B cell (primary cell): ENCODE data around the gene TMEM81. TPM values are rescaled to one million over a fixed set of nuclear protein-coding genes. Genes with fewer than 3 reads are reported as not detected.

Experiments
- ATAC-seq: fragments of 200-7000 bp; cut with Tn5 transposase; one replicate; pipeline ENCODE4 v1.10.0; 2021; ENCODE audit warnings: low read depth, mild to moderate bottlenecking, moderate number of reproducible peaks, moderate library complexity
- CTCF ChIA-PET: fragments of 350-600 bp; sonication (Branson Sonifier 250); formaldehyde crosslinking; loops from one replicate; lab custom pipeline; 2021; ENCODE audit warnings: antibody characterized with exemption, inconsistent platforms; lab: Charles Lee
- POLR2A ChIA-PET: fragments of 350-600 bp; sonication (Branson Sonifier 250); formaldehyde crosslinking; loops from one replicate; lab custom pipeline; 2021; ENCODE audit warnings: antibody characterized with exemption; lab: Charles Lee
- DNase-seq: peaks from one replicate; pipeline ENCODE4 v3.0.0; 2013
- H2AFZ ChIP-seq: 2 replicates; pipeline ENCODE4 v1.6.1; 2012; ENCODE audit warnings: mild to moderate bottlenecking, low read depth, low read length; ENCODE audit not compliant: insufficient read depth, poor library complexity, severe bottlenecking
- H3K27ac ChIP-seq, 2 donors: 1 replicate in 1 of 2; 2 replicates in 1 of 2; pipeline ENCODE4 v1.5.1; 2012 to 2013; ENCODE audit warnings: low read length in 2 of 2, mild to moderate bottlenecking in 2 of 2, moderate library complexity in 1 of 2
- H3K27me3 ChIP-seq, 4 experiments: fragments of 200-600 bp in 1 of 4; sonication (generic) in 1 of 4; replicated peaks in 1 of 4; 1 replicate in 2 of 4; 2 replicates in 2 of 4; pipeline versions ENCODE4 v1.6.1 to v1.7.0; 2013 to 2016; ENCODE audit warnings: low read length in 3 of 4, mild to moderate bottlenecking in 2 of 4, mixed read lengths in 1 of 4, moderate library complexity in 1 of 4; ENCODE audit not compliant: insufficient read depth in 4 of 4, control insufficient read depth in 3 of 4; ENCODE audit errors: control extremely low read depth in 1 of 4
- H3K36me3 ChIP-seq, 2 experiments: replicated peaks in 1 of 2; 1 replicate in 1 of 2; 2 replicates in 1 of 2; pipeline versions ENCODE4 v1.6.1 to v1.7.1; 2013; ENCODE audit warnings: low read length in 1 of 2; ENCODE audit not compliant: insufficient read depth in 2 of 2, control insufficient read depth in 1 of 2; ENCODE audit errors: control extremely low read depth in 1 of 2, extremely low read depth in 1 of 2
- H3K4me1 ChIP-seq, 2 donors: fragments of 200-600 bp in 1 of 2; sonication (generic) in 1 of 2; 1 replicate in 1 of 2; 2 replicates in 1 of 2; pipeline versions ENCODE4 v1.5.1 to v1.6.1; 2013 to 2017; ENCODE audit warnings: low read length in 2 of 2; ENCODE audit not compliant: control insufficient read depth in 2 of 2, insufficient read depth in 2 of 2
- H3K4me2 ChIP-seq: replicated peaks from 2 replicates; pipeline ENCODE3; 2012; ENCODE audit warnings: mild to moderate bottlenecking, low read depth, low read length; ENCODE audit not compliant: poor library complexity, severe bottlenecking
- H3K4me3 ChIP-seq, 5 experiments: fragments of 200-600 bp in 1 of 5; sonication (generic) in 1 of 5; 1 replicate in 3 of 5; 2 replicates in 2 of 5; pipeline versions ENCODE4 v1.5.1 to v1.7.0; 2011 to 2016; ENCODE audit warnings: low read length in 4 of 5, mild to moderate bottlenecking in 4 of 5, low read depth in 2 of 5, control low read depth in 1 of 5, moderate library complexity in 1 of 5; ENCODE audit not compliant: insufficient read depth in 1 of 5; ENCODE audit errors: control extremely low read depth in 1 of 5, extremely low read depth in 1 of 5
- H3K79me2 ChIP-seq: fragments of 200-600 bp; sonication (generic); one replicate; pipeline ENCODE4 v1.6.0; 2016; ENCODE audit warnings: low read length; ENCODE audit not compliant: control insufficient read depth, insufficient read depth
- H3K9ac ChIP-seq: fragments of 200-600 bp; sonication (generic); 2 replicates; pipeline ENCODE4 v1.6.1; 2017; ENCODE audit warnings: mild to moderate bottlenecking, low read length, moderate library complexity
- H3K9me3 ChIP-seq, 3 donors: one replicate each; pipeline versions ENCODE4 v1.6.1 to v1.7.1; 2013; ENCODE audit warnings: low read length in 2 of 3; ENCODE audit not compliant: control insufficient read depth in 2 of 3, insufficient read depth in 1 of 3; ENCODE audit errors: control extremely low read depth in 1 of 3
- H4K20me1 ChIP-seq: 2 replicates; pipeline ENCODE4 v1.6.0; 2012; ENCODE audit warnings: mild to moderate bottlenecking, low read length; ENCODE audit not compliant: insufficient read depth, control insufficient read depth, poor library complexity, severe bottlenecking
- H3K27ac Mint-ChIP-seq: one replicate; pipeline ENCODE4 v1.8.0; 2021; ENCODE audit warnings: mixed read lengths
- H3K27me3 Mint-ChIP-seq: one replicate; pipeline ENCODE4 v1.8.0; 2021; ENCODE audit warnings: mixed read lengths
- H3K4me1 Mint-ChIP-seq: one replicate; pipeline ENCODE4 v1.8.0; 2021; ENCODE audit warnings: mixed read lengths
- H3K4me3 Mint-ChIP-seq: one replicate; pipeline ENCODE4 v1.8.0; 2021; ENCODE audit warnings: mixed read lengths
- H3K9me3 Mint-ChIP-seq: one replicate; pipeline ENCODE4 v1.8.0; 2022; ENCODE audit warnings: mixed read lengths; ENCODE audit not compliant: insufficient read depth
- CTCF ChIP-seq: fragments of 200-600 bp; IDR thresholded peaks from one replicate; pipeline ENCODE4 v1.8.0; 2022; ENCODE audit warnings: antibody characterized with exemption, mild to moderate bottlenecking
- EZH2 ChIP-seq: IDR thresholded peaks from 2 replicates; pipeline ENCODE4 v1.6.1; 2012; ENCODE audit warnings: borderline replicate concordance, low read depth, mild to moderate bottlenecking, moderate library complexity, low read length; ENCODE audit not compliant: insufficient read depth, poor library complexity, severe bottlenecking
- WGBS: methylation state at CpG from one replicate; pipeline ENCODE4 v1.1.5; 2013; ENCODE audit warnings: missing lambda C conversion rate; ENCODE audit not compliant: insufficient coverage; 5-methylcytosine and 5-hydroxymethylcytosine counted together
- intact Hi-C: fragments of 100-400 bp; cut with micrococcal nuclease; formaldehyde crosslinking; loops from one replicate; pipeline ENCODE4 v1.10.0; 2022
- polyA plus RNA-seq: library from polyadenylated mRNA; depleted of rRNA; stranded (reverse); fragments of >200 nt; gene quantifications from 2 replicates; pipeline ENCODE4 v1.2.3, GENCODE V29; 2012
- total RNA-seq, 2 donors: library from RNA; stranded (reverse); fragments of 120-200 nt in 1 of 2; gene quantifications; 1 replicate in 1 of 2; 2 replicates in 1 of 2; pipeline versions ENCODE4 v1.2.3 to v1.2.4, GENCODE V29; 2013 to 2022

The TMEM81 gene
- total and polyA plus RNA-seq, 2 donors (not counting 1 experiment from before 2014, with no cell fraction given) = 3.0 to 6.2 TPM

- H3K4me1 Mint-ChIP-seq = no peaks in the 10 kb centered on the region
Observed at GRCh38 chr1:205068457-205069040, 15.7 kb downstream of the TMEM81 start.

GRCh38 chr1:205068001-205068400, 16.3 kb downstream of the TMEM81 start:
- no peak overlapping the region for H2AFZ ChIP-seq
- intact Hi-C loops = no loop called here
- no peaks in the 10 kb centered on the region for H3K79me2 ChIP-seq
- no peak overlapping the region for H3K4me2 ChIP-seq
- H3K36me3 ChIP-seq = no peaks in the 10 kb centered on the region
- no peak overlapping the region for H3K9ac ChIP-seq
- no peaks in the 10 kb centered on the region for H3K9me3 ChIP-seq
- H3K9me3 Mint-ChIP-seq = no peaks in the 10 kb centered on the region
- ChIA-PET POLR2A (no interaction called here), CTCF (no interaction called here)
- H3K4me1 Mint-ChIP-seq = no peaks in the 10 kb centered on the region
- H3K4me3 Mint-ChIP-seq = no peak overlapping the region
- TF ChIP-seq EZH2 = no peak
- TF ChIP-seq CTCF = no peak
- H3K4me1 ChIP-seq = no peaks in the 10 kb centered on the region
- ATAC-seq = no peak
- H3K27ac ChIP-seq = no peak overlapping the region
- no peak overlapping the region for H3K4me3 ChIP-seq
- H3K27ac Mint-ChIP-seq = no peak overlapping the region
- no peaks in the 10 kb centered on the region for H4K20me1 ChIP-seq
- no peak for DNase-seq
- WGBS = 58% methylated on average over 2 of the region's 4 CpGs
- no peaks in the 10 kb centered on the region for H3K27me3 Mint-ChIP-seq
- H3K27me3 ChIP-seq = no peaks in the 10 kb centered on the region

More at GRCh38 chr1:205068457-205069040, 15.7 kb downstream of the TMEM81 start:
- no peaks in the 10 kb centered on the region for H3K79me2 ChIP-seq
- H3K4me2 ChIP-seq = no peak overlapping the region
- H2AFZ ChIP-seq = no peak overlapping the region
- no peaks in the 10 kb centered on the region for H4K20me1 ChIP-seq
- POLR2A ChIA-PET = no interaction called here
- Mint-ChIP-seq H3K4me3 (no peak overlapping the region), H3K9me3 (no peaks in the 10 kb centered on the region), H3K27me3 (no peaks in the 10 kb centered on the region), H3K27ac (no peak overlapping the region)
- H3K9ac ChIP-seq = no peak overlapping the region
- no peak overlapping the region for H3K27ac ChIP-seq
- TF ChIP-seq EZH2 = no peak
- TF ChIP-seq CTCF = no peak
- no peaks in the 10 kb centered on the region for H3K9me3 ChIP-seq
- intact Hi-C loops = no loop called here
- no peaks in the 10 kb centered on the region for H3K4me1 ChIP-seq
- H3K27me3 ChIP-seq = no peaks in the 10 kb centered on the region
- no peaks in the 10 kb centered on the region for H3K36me3 ChIP-seq
- ATAC-seq (no peak), DNase-seq (no peak)
- H3K4me3 ChIP-seq = no peak overlapping the region
- CTCF ChIA-PET = no interaction called here
- 90% methylated on average over 2 of the region's 2 CpGs for WGBS
